GM13976 (cell line): Measurements from ENCODE around the gene PPM1D.
A peak's percentile ranks its signal among the peaks of the same experiment; 100 is the strongest.

ENCODE experiments used
- DNase-seq: peaks from one replicate; pipeline ENCODE4 v3.0.0; 2012; ENCODE audit warnings: low spot score
- in situ Hi-C: fragments of 300-500 bp; cut with MboI; formaldehyde crosslinking; loops from one replicate; pipeline ENCODE4 v1.12.0; 2022; ENCODE audit warnings: low sequenced_read_pairs, mixed read lengths, inconsistent platforms; ENCODE audit not compliant: unreplicated experiment
- TF ChIP-seq, protein P1 (sequence below): IDR thresholded peaks from 2 replicates; pipeline ENCODE4 v1.5.1; 2012; ENCODE audit warnings: borderline replicate concordance, mild to moderate bottlenecking; ENCODE audit not compliant: insufficient read depth; ENCODE audit errors: extremely low read depth, missing control alignments, control extremely low read depth

Gene PPM1D

DNA sequence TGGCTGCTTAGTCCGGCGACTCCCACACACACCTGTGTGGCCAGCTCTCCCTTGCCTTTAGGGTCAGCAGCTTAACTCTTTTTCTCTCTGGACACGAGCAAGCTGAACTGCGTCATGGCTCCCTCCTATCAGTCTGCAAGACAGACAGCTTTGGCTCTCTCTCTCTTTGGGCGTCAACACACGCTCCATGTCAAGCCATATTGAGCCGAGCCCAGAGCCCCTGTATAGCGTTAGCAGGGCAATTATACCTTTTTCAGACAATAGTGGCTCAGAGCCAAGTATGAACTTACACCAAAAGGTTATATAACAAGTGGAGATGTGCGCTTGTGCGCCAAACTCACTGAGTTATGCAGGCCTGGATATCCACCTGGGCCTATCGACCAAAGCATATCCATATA is 39.1 kb upstream of the PPM1D start:
- no peak for DNase-seq
- TF ChIP-seq, protein P1, sequence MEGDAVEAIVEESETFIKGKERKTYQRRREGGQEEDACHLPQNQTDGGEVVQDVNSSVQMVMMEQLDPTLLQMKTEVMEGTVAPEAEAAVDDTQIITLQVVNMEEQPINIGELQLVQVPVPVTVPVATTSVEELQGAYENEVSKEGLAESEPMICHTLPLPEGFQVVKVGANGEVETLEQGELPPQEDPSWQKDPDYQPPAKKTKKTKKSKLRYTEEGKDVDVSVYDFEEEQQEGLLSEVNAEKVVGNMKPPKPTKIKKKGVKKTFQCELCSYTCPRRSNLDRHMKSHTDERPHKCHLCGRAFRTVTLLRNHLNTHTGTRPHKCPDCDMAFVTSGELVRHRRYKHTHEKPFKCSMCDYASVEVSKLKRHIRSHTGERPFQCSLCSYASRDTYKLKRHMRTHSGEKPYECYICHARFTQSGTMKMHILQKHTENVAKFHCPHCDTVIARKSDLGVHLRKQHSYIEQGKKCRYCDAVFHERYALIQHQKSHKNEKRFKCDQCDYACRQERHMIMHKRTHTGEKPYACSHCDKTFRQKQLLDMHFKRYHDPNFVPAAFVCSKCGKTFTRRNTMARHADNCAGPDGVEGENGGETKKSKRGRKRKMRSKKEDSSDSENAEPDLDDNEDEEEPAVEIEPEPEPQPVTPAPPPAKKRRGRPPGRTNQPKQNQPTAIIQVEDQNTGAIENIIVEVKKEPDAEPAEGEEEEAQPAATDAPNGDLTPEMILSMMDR = no peak
- in situ Hi-C loops = no loop called here

DNA sequence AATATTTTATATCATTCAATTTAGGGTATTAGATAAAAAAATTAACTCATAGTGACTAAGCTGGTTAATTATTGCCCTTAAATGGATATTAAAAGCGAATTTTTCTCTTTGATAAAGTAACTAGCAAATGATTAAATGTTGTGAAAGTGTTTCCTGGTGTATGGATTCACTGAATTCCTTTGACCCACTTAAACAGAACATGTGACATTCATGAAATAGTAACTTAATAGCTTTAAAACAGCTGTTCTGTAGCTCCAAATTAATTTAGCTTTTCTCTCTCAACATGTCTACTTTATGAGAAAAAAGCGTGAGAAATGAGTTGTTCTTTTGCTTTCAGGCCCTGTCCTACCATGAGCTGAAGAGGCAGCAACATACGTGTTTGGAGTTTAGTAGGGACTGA is 37.6 kb upstream of the PPM1D start:
- TF ChIP-seq, protein P1 = no peak
- no peak for DNase-seq
- in situ Hi-C loops = no loop called here

DNA sequence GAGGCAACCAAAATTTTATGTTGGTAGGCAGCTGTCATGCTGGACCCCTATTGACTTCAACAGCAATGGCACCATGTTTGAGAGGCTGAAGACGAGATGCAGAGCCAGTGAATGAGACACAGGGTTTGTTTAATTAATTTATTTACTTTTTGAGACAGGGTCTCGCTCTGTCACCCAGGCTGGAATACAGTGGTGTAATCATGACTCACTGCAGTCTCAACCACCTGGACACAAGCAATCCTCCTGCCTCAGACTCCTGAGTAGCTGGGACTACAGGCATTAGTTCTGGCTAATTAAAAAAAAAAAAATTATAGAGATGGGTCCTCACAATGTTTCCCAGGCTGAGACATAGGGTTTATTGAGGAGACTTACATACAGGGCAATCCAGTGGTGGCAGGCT is 36.2 kb upstream of the PPM1D start:
- TF ChIP-seq, protein P1 = no peak
- no peak for DNase-seq
- in situ Hi-C loops = no loop called here

DNA sequence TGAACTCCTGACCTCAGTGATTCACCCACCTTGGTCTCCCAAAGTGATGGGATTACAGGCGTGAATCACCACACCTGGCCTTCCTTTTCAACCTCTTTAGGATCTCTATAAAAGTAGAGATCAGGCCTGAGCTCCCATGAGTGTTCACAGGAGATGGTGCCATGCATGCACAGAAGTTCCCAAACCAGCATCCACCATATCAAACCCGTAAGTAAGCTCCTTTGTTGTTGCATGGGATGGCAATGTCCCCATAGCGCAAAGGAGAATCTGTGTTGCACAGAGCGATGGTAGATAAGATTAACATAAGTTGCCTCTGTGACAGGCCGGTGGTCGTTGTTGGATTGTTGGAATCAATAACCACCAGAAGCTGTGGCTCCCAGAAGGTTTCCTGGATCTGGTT is 34.8 kb upstream of the PPM1D start:
- TF ChIP-seq, protein P1 = no peak
- DNase-seq = no peak
- in situ Hi-C loops = no loop called here

DNA sequence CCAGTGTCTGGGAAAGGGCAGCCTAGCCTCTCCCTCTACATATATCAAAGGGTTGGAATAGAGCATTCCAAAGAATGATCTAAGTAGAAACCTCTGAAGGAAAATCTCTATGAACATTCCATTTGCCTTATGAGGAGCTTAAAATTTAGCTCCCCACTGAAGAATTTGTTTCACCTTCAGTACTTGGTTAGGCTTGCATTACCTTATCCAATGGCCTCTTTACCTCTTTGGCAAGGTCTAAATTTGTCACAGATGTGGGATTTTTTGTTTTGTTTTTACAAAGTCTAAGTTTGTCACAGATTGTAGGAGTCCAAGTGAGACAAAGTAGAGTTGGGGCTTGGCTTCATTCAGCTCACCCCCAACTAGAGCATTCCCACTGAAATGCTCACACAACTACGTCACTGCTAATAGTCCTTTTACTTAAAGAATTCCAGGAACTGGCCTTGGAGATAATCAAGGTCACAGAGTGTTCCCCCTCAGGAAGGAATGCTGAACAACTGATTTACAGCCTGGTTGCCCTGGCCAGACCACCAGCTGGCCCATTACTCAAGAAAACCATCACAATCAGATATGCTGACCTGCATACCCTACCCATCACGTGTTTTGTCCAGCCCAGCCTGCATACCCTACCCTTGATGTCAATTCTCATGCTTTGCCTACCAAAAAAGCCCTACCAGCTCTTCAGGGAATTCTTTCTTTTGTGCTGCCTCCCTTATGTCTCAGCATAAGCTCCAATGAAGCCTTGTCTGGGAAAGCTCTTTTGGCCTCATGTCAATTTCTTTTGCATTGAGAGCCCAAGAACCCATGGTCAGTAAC is 26.5 kb upstream of the PPM1D start:
- TF ChIP-seq, protein P1 = no peak
- in situ Hi-C loops = no loop called here
- DNase-seq = no peak

DNA sequence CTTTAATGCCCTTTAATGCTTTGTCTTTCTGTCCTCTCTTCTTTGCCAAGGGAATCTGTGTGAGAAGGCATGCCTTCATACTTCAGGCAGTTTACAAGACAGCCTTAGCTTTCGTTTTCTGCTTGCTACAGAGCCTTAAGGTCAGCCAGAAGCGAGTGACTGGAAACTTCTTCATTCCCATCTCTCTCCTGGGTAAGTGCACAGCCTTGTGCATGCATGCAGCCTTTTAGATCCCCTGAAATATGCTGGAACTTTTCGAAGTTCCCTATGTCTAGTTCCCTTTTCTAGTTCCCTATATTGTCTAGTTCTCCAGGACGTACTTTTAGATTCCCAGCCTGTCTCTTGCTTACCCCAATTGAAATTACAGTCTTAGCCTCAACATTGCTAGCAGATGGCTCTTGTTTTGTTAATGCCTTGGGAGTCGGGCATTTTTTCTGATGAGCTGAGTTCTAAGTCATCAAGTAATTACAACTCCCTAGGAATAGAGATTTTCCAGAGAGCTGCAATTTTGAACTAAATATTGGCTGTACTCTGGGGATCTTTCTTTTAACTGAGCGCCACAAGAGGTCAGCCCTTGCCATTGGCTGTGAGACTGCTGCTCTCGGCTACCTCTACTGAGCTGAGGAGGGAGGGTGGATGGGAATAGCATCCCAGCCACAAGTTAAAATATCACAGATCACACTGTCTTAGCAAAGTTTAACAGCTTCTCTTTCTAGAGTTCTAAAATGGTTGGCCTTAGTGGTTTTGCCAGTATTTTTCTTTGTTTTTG is 22.7 kb upstream of the PPM1D start:
- in situ Hi-C loops = no loop called here
- peak; percentile 26 for DNase-seq
- TF ChIP-seq, protein P1 = no peak

DNA sequence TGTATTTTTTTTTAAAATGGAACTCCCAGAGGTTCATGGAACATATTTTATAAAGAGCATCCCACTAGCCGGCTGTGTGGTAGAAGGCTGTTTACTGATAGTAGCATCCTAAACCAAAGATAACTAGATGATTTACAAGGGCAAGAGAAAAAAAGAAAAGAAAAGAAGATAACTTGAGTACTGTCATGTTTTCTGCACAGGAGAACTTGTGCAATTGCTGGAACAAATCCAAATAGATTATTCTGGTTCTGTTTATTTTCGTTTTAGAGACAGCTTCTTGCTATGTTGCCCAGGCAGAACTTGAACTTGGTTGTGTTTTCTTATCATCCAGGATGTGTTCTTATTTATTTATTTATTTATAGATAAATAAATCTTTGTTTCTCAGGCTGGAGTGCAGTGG is 20.9 kb upstream of the PPM1D start:
- TF ChIP-seq, protein P1 = no peak
- in situ Hi-C loops = no loop called here
- no peak for DNase-seq
